Bronchial epithelial cell (primary cell): ENCODE results near the gene EPHB1. TPM values are rescaled to one million over a fixed set of nuclear protein-coding genes. Genes with fewer than 3 reads are reported as not detected.

Source experiments
- DNase-seq: peaks from one replicate; pipeline ENCODE4 v3.0.0-alpha.2; 2010; ENCODE audit warnings: low read depth
- FAIRE-seq: peaks from 2 replicates; lab custom pipeline; 2011; peaks lifted over from hg19 to GRCh38; lab: Jason Lieb, UNC
- H3K27me3 ChIP-seq: 2 replicates; pipeline ENCODE4 v1.5.1; 2011; ENCODE audit warnings: low read length; ENCODE audit not compliant: control insufficient read depth, insufficient read depth
- H3K36me3 ChIP-seq: 2 replicates; pipeline ENCODE4 v1.5.1; 2011; ENCODE audit warnings: low read length; ENCODE audit not compliant: control insufficient read depth, insufficient read depth
- H3K4me3 ChIP-seq: 2 replicates; pipeline ENCODE4 v1.5.1; 2011; ENCODE audit warnings: mild to moderate bottlenecking, low read depth, low read length, control low read depth
- CTCF ChIP-seq: IDR thresholded peaks from 2 replicates; pipeline ENCODE4 v1.5.1; 2011; ENCODE audit warnings: mild to moderate bottlenecking, moderate library complexity, low read length, control low read depth, inconsistent platforms; ENCODE audit not compliant: insufficient read depth, severe bottlenecking
- total RNA-seq: library from RNA; depleted of rRNA; stranded (reverse); fragments of >200 nt; gene quantifications from 2 replicates; pipeline ENCODE4 v1.2.1, GENCODE V29; 2014

EPHB1 gene
- total RNA-seq, 1 donor from 2014 or later: under 0.01 TPM

- no peak overlapping the region for H3K4me3 ChIP-seq
- TF ChIP-seq CTCF: no peak
- DNase-seq (no peak), FAIRE-seq (no peak)
- no peaks in the 10 kb centered on the region for H3K36me3 ChIP-seq
- peaks cover 3% of the 10 kb centered on the region for H3K27me3 ChIP-seq
These were observed 5.0 kb upstream of the EPHB1 start for GRCh38 chr3:134790065-134790464.

DNA sequence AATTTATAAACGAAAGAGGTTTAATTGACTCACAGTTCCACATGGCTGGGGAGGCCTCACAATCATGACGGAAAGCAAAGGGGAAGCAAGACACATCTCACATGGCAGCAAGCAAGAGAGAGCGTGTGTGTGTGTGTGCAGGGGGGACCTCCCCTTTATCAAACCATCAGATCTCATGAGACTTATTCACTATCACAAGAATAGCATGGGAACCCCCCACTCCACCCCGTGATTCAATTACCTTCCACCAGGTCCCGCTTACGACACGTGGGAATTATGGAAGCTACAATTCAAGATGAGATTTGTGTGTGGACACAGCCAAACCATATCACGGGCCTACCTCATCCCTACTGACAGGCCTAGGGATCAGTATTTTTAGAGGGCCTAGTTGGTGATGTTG lies 3.1 kb upstream of the EPHB1 start:
- TF ChIP-seq CTCF: no peak
- no peaks in the 10 kb centered on the region for H3K36me3 ChIP-seq
- FAIRE-seq (no peak), DNase-seq (no peak)
- H3K27me3 ChIP-seq: peaks cover 14% of the 10 kb centered on the region
- no peak overlapping the region for H3K4me3 ChIP-seq

GRCh38 chr3:134792700-134793099 lies 2.4 kb upstream of the EPHB1 start:
- H3K27me3 ChIP-seq: peaks cover 21% of the 10 kb centered on the region
- TF ChIP-seq CTCF: no peak
- no peak overlapping the region for H3K4me3 ChIP-seq
- FAIRE-seq (no peak), DNase-seq (no peak)
- H3K36me3 ChIP-seq: no peaks in the 10 kb centered on the region

DNA sequence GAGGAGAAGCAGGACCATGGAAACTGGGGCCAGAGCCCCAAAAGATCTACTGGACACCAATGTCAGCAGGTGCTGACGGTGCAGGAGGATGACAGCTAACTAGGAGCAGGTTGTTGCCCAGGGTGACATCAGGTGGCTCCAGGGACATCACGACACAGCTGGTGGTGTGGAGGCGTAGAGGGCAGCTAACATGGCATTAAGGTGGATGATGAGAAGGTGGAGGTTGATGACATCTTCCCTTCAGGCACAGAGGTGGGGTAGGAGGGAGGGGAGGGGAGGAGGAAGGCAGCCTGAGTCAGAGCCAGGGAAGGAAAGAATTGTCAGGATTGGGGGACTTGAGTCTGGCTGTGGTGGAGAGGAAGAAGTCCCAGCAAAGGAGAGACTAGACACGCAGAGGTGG lies 1.5 kb upstream of the EPHB1 start:
- H3K4me3 ChIP-seq: no peak overlapping the region
- FAIRE-seq (no peak), DNase-seq (no peak)
- peaks cover 23% of the 10 kb centered on the region for H3K27me3 ChIP-seq
- TF ChIP-seq CTCF: no peak
- H3K36me3 ChIP-seq: no peaks in the 10 kb centered on the region

GRCh38 chr3:134794323-134794722 lies 737 bp upstream of the EPHB1 start:
- Histone ChIP-seq H3K27me3 (peaks cover 26% of the 10 kb centered on the region), H3K4me3 (no peak overlapping the region), H3K36me3 (no peaks in the 10 kb centered on the region)
- no peak for FAIRE-seq
- TF ChIP-seq CTCF: no peak
- no peak for DNase-seq

- H3K4me3 ChIP-seq: peak overlapping the region; percentile 38
- no peak for FAIRE-seq
- no peaks in the 10 kb centered on the region for H3K36me3 ChIP-seq
- H3K27me3 ChIP-seq: peaks cover 26% of the 10 kb centered on the region
- no peak for DNase-seq
- TF ChIP-seq CTCF: no peak
These were observed 753 bp downstream of the EPHB1 start for GRCh38 chr3:134795746-134796280.
